Choroid plexus epithelial cell (primary cell): ENCODE measurements around the gene ADTRP.

Experiments used
- DNase-seq: peaks from one replicate; pipeline ENCODE4 v3.0.0-alpha.2; 2010; ENCODE audit warnings: low read depth
- H3K4me3 ChIP-seq: 2 replicates; pipeline ENCODE4 v1.5.1; 2011; ENCODE audit warnings: low read depth, mild to moderate bottlenecking, control low read depth, low read length, moderate library complexity
- TF ChIP-seq, protein P1 (sequence below): conservative IDR thresholded peaks from 2 replicates; pipeline ENCODE4 v1.5.1; 2011; ENCODE audit warnings: low read depth, mild to moderate bottlenecking, control low read depth, inconsistent platforms, low read length, moderate library complexity

ADTRP gene

DNA sequence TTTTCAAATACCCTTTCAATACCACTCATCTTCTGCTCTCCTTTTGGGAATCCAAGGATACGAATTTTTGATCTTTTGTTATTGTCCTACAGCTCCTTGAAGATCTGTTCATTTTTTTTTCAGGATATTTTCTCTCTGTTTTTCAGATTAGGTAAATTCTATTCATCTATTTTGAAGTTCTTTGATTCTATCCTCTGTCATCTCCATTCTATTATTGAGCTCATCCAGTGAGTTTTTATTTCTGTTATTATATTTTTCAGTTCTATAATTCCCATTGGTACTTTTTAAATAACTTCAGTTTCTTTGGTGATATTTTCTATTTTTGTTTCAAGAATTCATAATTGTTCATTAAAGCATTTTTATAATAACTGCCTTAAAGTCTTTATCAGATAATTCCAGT lies 14.7 kb upstream of the ADTRP start:
- DNase-seq: no peak
- H3K4me3 ChIP-seq: no peak overlapping the region
- TF ChIP-seq, protein P1, sequence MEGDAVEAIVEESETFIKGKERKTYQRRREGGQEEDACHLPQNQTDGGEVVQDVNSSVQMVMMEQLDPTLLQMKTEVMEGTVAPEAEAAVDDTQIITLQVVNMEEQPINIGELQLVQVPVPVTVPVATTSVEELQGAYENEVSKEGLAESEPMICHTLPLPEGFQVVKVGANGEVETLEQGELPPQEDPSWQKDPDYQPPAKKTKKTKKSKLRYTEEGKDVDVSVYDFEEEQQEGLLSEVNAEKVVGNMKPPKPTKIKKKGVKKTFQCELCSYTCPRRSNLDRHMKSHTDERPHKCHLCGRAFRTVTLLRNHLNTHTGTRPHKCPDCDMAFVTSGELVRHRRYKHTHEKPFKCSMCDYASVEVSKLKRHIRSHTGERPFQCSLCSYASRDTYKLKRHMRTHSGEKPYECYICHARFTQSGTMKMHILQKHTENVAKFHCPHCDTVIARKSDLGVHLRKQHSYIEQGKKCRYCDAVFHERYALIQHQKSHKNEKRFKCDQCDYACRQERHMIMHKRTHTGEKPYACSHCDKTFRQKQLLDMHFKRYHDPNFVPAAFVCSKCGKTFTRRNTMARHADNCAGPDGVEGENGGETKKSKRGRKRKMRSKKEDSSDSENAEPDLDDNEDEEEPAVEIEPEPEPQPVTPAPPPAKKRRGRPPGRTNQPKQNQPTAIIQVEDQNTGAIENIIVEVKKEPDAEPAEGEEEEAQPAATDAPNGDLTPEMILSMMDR: no peak

DNA sequence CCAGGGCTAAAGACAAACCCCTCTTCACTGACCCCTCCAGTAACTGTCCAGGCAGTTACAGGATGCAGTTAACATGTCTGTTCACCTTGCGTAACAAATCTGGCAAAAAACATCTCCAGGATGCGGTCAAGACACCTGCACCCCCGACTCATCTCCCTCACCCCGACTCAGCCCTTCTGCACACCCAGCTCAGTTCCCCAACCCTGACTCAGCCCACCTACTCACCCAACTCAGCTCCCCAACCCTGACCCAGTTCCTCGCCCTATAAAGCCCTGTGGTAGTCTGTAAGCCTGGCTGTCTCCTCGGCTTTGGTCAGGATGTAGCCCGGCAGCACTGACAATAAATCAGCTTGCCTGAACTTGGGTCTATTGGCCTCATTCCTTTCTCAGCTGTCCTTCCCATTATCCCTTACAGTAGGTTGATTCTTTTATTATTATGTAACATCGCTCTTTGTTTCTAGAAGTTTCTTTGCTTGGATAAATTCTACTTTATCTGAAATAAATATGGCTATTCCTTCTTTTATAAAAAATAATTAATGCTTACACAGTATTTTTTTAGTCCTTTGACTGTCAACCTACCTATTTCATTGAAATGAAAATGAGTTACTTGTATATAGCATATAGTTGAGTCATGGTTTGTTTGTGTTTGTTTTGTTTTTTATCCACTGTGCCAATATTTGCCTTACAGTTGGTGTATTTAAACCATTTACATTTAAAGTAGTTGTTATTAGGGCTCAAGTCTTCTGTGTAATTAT lies 12.9 kb upstream of the ADTRP start:
- no peak for DNase-seq
- no peak overlapping the region for H3K4me3 ChIP-seq
- TF ChIP-seq, protein P1: no peak

GRCh38 chr6:11789744-11790143 lies 11.1 kb upstream of the ADTRP start:
- no peak overlapping the region for H3K4me3 ChIP-seq
- TF ChIP-seq, protein P1: no peak
- peak; percentile 55 for DNase-seq

DNA sequence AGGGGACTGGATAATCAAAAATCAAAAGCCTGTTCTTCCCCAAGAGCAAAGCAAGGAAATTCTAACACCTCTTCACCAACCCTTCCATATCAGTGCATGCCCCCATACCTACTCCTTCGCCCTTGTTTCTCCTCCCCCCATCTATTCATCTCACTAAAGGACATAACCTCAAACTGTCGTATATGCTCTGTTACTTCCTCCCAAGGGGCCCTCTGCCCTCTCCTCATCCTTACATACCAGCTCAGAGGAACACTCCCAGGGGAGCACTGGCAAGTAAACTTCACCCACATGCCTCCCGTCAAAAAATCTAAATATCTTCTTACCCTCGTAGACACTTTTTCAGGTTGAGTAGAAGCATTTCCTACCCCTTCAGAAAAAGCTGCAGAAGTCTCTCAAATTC lies 9.4 kb upstream of the ADTRP start:
- no peak for DNase-seq
- no peak overlapping the region for H3K4me3 ChIP-seq
- TF ChIP-seq, protein P1: no peak

DNA sequence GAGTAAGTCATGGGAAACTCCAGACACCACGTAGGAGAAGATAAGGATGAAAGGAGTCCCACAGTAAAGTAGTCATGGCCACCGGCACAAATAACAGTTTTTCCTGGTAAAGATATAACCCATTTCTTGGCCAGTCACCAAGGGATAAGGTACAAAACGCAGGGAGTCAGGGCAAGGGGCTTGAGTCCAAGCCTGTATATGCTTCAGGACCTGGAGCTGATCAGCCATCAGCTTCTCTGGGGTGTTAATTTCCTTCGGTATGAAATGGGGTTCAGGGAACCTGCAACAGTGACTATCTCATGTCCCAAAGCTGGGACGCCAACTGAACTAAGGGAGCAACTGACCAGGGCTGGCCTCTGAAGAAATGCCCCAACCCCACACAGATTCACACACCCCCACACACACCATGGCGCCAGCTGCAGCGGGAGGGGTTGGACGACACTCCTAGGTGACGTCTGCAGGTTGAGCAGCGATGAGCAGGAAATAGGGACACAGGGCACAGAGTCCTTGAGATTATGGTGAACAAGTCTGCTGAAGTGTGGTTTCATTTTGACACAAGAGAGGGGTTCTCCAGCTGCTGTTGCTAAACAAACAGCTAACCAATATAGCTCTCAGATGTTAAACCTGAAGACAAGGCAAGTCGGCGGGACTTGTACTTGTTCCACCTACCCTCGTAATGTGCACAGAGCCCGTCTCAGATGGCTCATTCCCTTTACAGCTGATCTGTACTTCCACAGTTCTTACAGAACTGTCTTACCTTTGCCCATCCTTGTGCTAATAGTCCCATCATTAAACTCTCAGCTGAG lies 7.4 kb upstream of the ADTRP start:
- no peak overlapping the region for H3K4me3 ChIP-seq
- DNase-seq: no peak
- TF ChIP-seq, protein P1: no peak

DNA sequence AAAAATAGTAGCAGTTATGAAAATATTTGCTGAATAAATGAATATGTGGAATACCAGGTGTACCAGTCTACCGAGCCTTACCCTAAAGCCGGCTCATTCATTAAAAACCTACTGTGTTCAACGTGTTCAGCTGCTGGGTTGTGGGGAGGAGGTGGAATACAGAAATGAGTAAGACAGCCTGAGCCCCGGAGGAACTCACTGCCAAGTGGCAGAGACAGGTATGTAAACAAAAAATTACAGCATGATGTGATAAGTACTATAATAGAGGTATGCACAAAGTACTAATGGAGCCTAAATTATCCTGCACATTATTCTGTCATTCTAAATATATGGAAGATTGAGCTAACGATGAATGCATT lies 6.8 kb upstream of the ADTRP start:
- TF ChIP-seq, protein P1: no peak
- H3K4me3 ChIP-seq: no peak overlapping the region
- DNase-seq: no peak

DNA sequence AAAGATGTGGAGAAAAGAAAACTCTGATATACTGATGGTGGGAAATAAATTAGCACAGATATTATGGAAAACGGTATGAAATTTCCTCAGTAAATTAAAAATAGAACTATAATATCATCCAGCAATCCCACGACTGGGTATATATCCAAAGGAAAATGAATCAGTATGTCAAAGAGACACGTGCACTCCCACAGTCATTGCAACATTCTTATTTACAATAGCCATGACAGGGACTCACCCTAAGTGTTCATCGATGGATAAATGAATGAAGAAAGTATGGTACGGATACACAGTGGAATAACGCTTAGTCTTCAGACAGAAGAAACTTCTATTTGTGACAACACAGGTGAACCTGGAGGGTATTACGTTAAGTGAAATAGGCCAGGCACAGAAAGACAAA lies 5.7 kb upstream of the ADTRP start:
- no peak for DNase-seq
- TF ChIP-seq, protein P1: no peak
- H3K4me3 ChIP-seq: no peak overlapping the region
